ENCODE data around the gene USP17L30.
"Not testable (repeated sequence)": the region's sequence is repeated elsewhere in the genome, so short reads cannot be mapped to it uniquely, and the experiment has no call there.

USP17L30 gene, protein sequence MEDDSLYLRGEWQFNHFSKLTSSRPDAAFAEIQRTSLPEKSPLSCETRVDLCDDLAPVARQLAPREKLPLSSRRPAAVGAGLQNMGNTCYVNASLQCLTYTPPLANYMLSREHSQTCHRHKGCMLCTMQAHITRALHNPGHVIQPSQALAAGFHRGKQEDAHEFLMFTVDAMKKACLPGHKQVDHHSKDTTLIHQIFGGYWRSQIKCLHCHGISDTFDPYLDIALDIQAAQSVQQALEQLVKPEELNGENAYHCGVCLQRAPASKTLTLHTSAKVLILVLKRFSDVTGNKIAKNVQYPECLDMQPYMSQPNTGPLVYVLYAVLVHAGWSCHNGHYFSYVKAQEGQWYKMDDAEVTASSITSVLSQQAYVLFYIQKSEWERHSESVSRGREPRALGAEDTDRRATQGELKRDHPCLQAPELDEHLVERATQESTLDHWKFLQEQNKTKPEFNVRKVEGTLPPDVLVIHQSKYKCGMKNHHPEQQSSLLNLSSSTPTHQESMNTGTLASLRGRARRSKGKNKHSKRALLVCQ

DNA sequence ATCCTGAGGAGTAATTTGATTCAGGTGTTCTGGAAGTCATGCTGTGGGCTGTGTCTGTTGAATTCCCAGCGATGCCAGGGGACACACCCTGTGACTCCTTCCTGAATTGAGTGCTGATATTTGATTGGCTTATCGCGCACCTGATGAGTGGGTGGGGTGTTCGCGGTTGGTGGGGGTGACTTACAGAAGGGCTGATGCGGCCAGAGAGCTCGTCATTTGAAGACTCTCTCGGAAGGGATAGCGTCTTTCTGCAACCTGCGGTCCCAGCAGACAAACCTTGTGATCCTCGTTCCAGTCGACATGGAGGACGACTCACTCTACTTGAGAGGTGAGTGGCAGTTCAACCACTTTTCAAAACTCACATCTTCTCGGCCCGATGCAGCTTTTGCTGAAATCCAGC, at the start of gene USP17L30:
USP17L30 (plus strand) TSS at position 301 of the 400 bp plus-strand sequence; CDS start at position 301, 0 bp downstream.
- not testable (repeated sequence) for H3K27ac ChIP-seq (ENCODE audit: low read length); H3K27me3 ChIP-seq (ENCODE audit: control insufficient read depth, insufficient read depth, low read length); H3K4me3 ChIP-seq (ENCODE audit: low read length); H3K9ac ChIP-seq (ENCODE audit: low read length); H3K9me3 ChIP-seq (ENCODE audit: control insufficient read depth, low read depth, low read length); H3K4me1 ChIP-seq (ENCODE audit: control insufficient read depth, low read depth, low read length); H3K36me3 ChIP-seq (ENCODE audit: control insufficient read depth, low read depth, low read length)

DNA sequence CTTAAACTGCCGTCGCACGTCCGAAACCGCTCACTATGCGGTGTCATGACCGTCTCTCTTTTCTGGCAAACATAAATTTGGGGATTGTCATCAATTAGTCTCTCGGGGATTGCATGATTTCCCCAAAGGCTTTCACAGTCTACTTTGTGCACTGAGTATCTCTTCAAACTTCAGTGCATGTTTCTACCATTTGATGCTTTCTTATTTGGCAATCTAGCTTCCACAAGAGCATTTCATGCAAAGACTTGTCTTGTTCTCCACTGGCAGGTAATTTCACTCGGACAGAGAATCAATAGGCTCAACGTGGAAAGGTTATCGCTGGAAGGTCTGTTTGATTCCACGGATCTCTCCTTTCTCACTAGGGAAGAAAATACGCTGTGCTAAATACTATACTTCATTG, 38.7 kb upstream of the USP17L30 start:
- H3K27me3 ChIP-seq (ENCODE audit: control insufficient read depth, insufficient read depth, low read length); H3K36me3 ChIP-seq (ENCODE audit: control insufficient read depth, low read depth, low read length); H3K9ac ChIP-seq (ENCODE audit: low read length); H3K4me1 ChIP-seq (ENCODE audit: control insufficient read depth, low read depth, low read length); H3K4me3 ChIP-seq (ENCODE audit: low read length); H3K9me3 ChIP-seq (ENCODE audit: control insufficient read depth, low read depth, low read length); H3K27ac ChIP-seq (ENCODE audit: low read length): not testable (repeated sequence)

DNA sequence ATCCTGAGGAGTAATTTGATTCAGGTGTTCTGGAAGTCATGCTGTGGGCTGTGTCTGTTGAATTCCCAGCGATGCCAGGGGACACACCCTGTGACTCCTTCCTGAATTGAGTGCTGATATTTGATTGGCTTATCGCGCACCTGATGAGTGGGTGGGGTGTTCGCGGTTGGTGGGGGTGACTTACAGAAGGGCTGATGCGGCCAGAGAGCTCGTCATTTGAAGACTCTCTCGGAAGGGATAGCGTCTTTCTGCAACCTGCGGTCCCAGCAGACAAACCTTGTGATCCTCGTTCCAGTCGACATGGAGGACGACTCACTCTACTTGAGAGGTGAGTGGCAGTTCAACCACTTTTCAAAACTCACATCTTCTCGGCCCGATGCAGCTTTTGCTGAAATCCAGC, 38.1 kb upstream of the USP17L30 start, which contains the start of gene USP17L24:
USP17L24 (plus strand) TSS at position 301 of the 400 bp plus-strand sequence; CDS start at position 301, 0 bp downstream.
- not testable (repeated sequence) for H3K27ac ChIP-seq (ENCODE audit: low read length)

DNA sequence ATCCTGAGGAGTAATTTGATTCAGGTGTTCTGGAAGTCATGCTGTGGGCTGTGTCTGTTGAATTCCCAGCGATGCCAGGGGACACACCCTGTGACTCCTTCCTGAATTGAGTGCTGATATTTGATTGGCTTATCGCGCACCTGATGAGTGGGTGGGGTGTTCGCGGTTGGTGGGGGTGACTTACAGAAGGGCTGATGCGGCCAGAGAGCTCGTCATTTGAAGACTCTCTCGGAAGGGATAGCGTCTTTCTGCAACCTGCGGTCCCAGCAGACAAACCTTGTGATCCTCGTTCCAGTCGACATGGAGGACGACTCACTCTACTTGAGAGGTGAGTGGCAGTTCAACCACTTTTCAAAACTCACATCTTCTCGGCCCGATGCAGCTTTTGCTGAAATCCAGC, 33.3 kb upstream of the USP17L30 start, which contains the start of gene USP17L25:
USP17L25 (plus strand) TSS at position 301 of the 400 bp plus-strand sequence; CDS start at position 301, 0 bp downstream.
- H3K9me3 ChIP-seq (ENCODE audit: control insufficient read depth, low read depth, low read length); H3K4me3 ChIP-seq (ENCODE audit: low read length); H3K36me3 ChIP-seq (ENCODE audit: control insufficient read depth, low read depth, low read length); H3K4me1 ChIP-seq (ENCODE audit: control insufficient read depth, low read depth, low read length); H3K9ac ChIP-seq (ENCODE audit: low read length); H3K27me3 ChIP-seq (ENCODE audit: control insufficient read depth, insufficient read depth, low read length); H3K27ac ChIP-seq (ENCODE audit: low read length): not testable (repeated sequence)

More for the DNA sequence above, 38.1 kb upstream of the USP17L30 start, which contains the start of gene USP17L24:
- H3K9me3 ChIP-seq (ENCODE audit: control insufficient read depth, low read depth, low read length); H3K36me3 ChIP-seq (ENCODE audit: control insufficient read depth, low read depth, low read length); H3K27me3 ChIP-seq (ENCODE audit: control insufficient read depth, insufficient read depth, low read length); H3K9ac ChIP-seq (ENCODE audit: low read length); H3K4me3 ChIP-seq (ENCODE audit: low read length); H3K4me1 ChIP-seq (ENCODE audit: control insufficient read depth, low read depth, low read length): not testable (repeated sequence)

DNA sequence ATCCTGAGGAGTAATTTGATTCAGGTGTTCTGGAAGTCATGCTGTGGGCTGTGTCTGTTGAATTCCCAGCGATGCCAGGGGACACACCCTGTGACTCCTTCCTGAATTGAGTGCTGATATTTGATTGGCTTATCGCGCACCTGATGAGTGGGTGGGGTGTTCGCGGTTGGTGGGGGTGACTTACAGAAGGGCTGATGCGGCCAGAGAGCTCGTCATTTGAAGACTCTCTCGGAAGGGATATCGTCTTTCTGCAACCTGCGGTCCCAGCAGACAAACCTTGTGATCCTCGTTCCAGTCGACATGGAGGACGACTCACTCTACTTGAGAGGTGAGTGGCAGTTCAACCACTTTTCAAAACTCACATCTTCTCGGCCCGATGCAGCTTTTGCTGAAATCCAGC, 28.6 kb upstream of the USP17L30 start, which contains the start of gene USP17L26:
USP17L26 (plus strand) TSS at position 301 of the 400 bp plus-strand sequence; CDS start at position 301, 0 bp downstream.
- H3K27ac ChIP-seq (ENCODE audit: low read length); H3K9ac ChIP-seq (ENCODE audit: low read length); H3K36me3 ChIP-seq (ENCODE audit: control insufficient read depth, low read depth, low read length); H3K27me3 ChIP-seq (ENCODE audit: control insufficient read depth, insufficient read depth, low read length); H3K4me3 ChIP-seq (ENCODE audit: low read length); H3K4me1 ChIP-seq (ENCODE audit: control insufficient read depth, low read depth, low read length); H3K9me3 ChIP-seq (ENCODE audit: control insufficient read depth, low read depth, low read length): not testable (repeated sequence)

DNA sequence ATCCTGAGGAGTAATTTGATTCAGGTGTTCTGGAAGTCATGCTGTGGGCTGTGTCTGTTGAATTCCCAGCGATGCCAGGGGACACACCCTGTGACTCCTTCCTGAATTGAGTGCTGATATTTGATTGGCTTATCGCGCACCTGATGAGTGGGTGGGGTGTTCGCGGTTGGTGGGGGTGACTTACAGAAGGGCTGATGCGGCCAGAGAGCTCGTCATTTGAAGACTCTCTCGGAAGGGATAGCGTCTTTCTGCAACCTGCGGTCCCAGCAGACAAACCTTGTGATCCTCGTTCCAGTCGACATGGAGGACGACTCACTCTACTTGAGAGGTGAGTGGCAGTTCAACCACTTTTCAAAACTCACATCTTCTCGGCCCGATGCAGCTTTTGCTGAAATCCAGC, 23.8 kb upstream of the USP17L30 start, which contains the start of gene USP17L5:
USP17L5 (plus strand) TSS at position 301 of the 400 bp plus-strand sequence; CDS start at position 301, 0 bp downstream.
- not testable (repeated sequence) for H3K4me1 ChIP-seq (ENCODE audit: control insufficient read depth, low read depth, low read length); H3K27me3 ChIP-seq (ENCODE audit: control insufficient read depth, insufficient read depth, low read length); H3K36me3 ChIP-seq (ENCODE audit: control insufficient read depth, low read depth, low read length); H3K4me3 ChIP-seq (ENCODE audit: low read length); H3K9ac ChIP-seq (ENCODE audit: low read length); H3K9me3 ChIP-seq (ENCODE audit: control insufficient read depth, low read depth, low read length); H3K27ac ChIP-seq (ENCODE audit: low read length)

DNA sequence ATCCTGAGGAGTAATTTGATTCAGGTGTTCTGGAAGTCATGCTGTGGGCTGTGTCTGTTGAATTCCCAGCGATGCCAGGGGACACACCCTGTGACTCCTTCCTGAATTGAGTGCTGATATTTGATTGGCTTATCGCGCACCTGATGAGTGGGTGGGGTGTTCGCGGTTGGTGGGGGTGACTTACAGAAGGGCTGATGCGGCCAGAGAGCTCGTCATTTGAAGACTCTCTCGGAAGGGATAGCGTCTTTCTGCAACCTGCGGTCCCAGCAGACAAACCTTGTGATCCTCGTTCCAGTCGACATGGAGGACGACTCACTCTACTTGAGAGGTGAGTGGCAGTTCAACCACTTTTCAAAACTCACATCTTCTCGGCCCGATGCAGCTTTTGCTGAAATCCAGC, 19.1 kb upstream of the USP17L30 start, which contains the start of gene USP17L27:
USP17L27 (plus strand) TSS at position 301 of the 400 bp plus-strand sequence; CDS start at position 301, 0 bp downstream.
- H3K9ac ChIP-seq (ENCODE audit: low read length); H3K36me3 ChIP-seq (ENCODE audit: control insufficient read depth, low read depth, low read length); H3K4me1 ChIP-seq (ENCODE audit: control insufficient read depth, low read depth, low read length); H3K9me3 ChIP-seq (ENCODE audit: control insufficient read depth, low read depth, low read length); H3K4me3 ChIP-seq (ENCODE audit: low read length); H3K27ac ChIP-seq (ENCODE audit: low read length); H3K27me3 ChIP-seq (ENCODE audit: control insufficient read depth, insufficient read depth, low read length): not testable (repeated sequence)

DNA sequence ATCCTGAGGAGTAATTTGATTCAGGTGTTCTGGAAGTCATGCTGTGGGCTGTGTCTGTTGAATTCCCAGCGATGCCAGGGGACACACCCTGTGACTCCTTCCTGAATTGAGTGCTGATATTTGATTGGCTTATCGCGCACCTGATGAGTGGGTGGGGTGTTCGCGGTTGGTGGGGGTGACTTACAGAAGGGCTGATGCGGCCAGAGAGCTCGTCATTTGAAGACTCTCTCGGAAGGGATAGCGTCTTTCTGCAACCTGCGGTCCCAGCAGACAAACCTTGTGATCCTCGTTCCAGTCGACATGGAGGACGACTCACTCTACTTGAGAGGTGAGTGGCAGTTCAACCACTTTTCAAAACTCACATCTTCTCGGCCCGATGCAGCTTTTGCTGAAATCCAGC, 14.3 kb upstream of the USP17L30 start, which contains the start of gene USP17L28:
USP17L28 (plus strand) TSS at position 301 of the 400 bp plus-strand sequence; CDS start at position 301, 0 bp downstream.
- H3K9ac ChIP-seq (ENCODE audit: low read length); H3K4me1 ChIP-seq (ENCODE audit: control insufficient read depth, low read depth, low read length); H3K4me3 ChIP-seq (ENCODE audit: low read length); H3K27ac ChIP-seq (ENCODE audit: low read length); H3K27me3 ChIP-seq (ENCODE audit: control insufficient read depth, insufficient read depth, low read length); H3K9me3 ChIP-seq (ENCODE audit: control insufficient read depth, low read depth, low read length); H3K36me3 ChIP-seq (ENCODE audit: control insufficient read depth, low read depth, low read length): not testable (repeated sequence)

DNA sequence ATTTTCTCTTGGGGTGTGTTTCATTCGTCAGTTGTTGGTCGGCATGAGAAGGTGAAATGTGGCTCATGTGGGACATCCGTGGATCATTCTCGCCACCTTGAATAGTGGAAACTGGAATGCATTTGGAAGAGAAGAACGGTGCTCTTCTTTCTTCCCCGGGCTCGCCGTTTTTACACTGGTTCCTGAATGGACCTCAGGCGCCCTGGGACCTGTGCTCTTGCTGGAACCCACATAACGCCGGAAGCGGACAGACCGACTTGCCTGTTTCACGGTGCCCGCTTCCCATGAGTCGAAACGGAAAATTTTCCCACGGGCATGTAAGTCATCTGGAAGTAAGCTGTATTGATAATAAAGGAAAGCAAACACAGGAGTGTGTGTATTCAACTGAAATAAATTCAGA, 12.1 kb upstream of the USP17L30 start:
- not testable (repeated sequence) for H3K27ac ChIP-seq (ENCODE audit: low read length); H3K4me1 ChIP-seq (ENCODE audit: control insufficient read depth, low read depth, low read length); H3K9me3 ChIP-seq (ENCODE audit: control insufficient read depth, low read depth, low read length); H3K4me3 ChIP-seq (ENCODE audit: low read length); H3K27me3 ChIP-seq (ENCODE audit: control insufficient read depth, insufficient read depth, low read length); H3K9ac ChIP-seq (ENCODE audit: low read length); H3K36me3 ChIP-seq (ENCODE audit: control insufficient read depth, low read depth, low read length)

DNA sequence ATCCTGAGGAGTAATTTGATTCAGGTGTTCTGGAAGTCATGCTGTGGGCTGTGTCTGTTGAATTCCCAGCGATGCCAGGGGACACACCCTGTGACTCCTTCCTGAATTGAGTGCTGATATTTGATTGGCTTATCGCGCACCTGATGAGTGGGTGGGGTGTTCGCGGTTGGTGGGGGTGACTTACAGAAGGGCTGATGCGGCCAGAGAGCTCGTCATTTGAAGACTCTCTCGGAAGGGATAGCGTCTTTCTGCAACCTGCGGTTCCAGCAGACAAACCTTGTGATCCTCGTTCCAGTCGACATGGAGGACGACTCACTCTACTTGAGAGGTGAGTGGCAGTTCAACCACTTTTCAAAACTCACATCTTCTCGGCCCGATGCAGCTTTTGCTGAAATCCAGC, 9.6 kb upstream of the USP17L30 start, which contains the start of gene USP17L29:
USP17L29 (plus strand) TSS at position 301 of the 400 bp plus-strand sequence; CDS start at position 301, 0 bp downstream.
- H3K4me3 ChIP-seq (ENCODE audit: low read length) = not testable (repeated sequence)

DNA sequence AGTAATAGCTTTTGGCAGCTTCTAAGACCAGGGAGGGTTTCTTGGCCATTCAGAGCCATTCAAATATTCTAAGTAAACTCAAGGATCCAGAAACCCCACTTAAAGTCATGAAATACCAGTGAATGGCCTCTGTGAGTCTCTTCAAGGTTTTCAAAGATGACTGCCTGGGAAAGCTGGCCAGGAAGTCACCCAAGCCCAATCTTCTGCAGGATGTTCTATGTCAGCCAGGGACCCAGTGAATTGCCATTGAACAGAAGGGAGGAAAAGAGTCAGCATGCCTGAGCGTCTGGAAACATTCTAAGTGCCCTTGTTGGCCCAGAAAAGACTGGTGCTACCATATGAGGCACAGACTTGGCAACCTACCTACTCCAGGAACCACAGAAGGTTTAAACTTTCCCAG, 17.0 kb downstream of the USP17L30 start:
- H3K4me1 ChIP-seq (ENCODE audit: control insufficient read depth, low read depth, low read length); H3K4me3 ChIP-seq (ENCODE audit: low read length): not testable (repeated sequence)

More for the DNA sequence above, 9.6 kb upstream of the USP17L30 start, which contains the start of gene USP17L29:
- not testable (repeated sequence) for H3K27ac ChIP-seq (ENCODE audit: low read length); H3K9ac ChIP-seq (ENCODE audit: low read length); H3K27me3 ChIP-seq (ENCODE audit: control insufficient read depth, insufficient read depth, low read length); H3K4me1 ChIP-seq (ENCODE audit: control insufficient read depth, low read depth, low read length); H3K9me3 ChIP-seq (ENCODE audit: control insufficient read depth, low read depth, low read length); H3K36me3 ChIP-seq (ENCODE audit: control insufficient read depth, low read depth, low read length)

More for the DNA sequence above, 17.0 kb downstream of the USP17L30 start:
- not testable (repeated sequence) for H3K9ac ChIP-seq (ENCODE audit: low read length); H3K27ac ChIP-seq (ENCODE audit: low read length); H3K36me3 ChIP-seq (ENCODE audit: control insufficient read depth, low read depth, low read length); H3K27me3 ChIP-seq (ENCODE audit: control insufficient read depth, insufficient read depth, low read length); H3K9me3 ChIP-seq (ENCODE audit: control insufficient read depth, low read depth, low read length)
